HG02798 (cell line): ENCODE measurements around the gene HECW1.
"Not testable (repeated sequence)": the region's sequence is repeated elsewhere in the genome, so short reads cannot be mapped to it uniquely, and the experiment has no call there.

Source experiments
- ATAC-seq: cut with Tn5 transposase; IDR thresholded peaks from one replicate; pipeline ENCODE4 v1.9.1; 2021; ENCODE audit warnings: mild to moderate bottlenecking; ENCODE audit not compliant: unreplicated experiment, poor library complexity

Gene HECW1

DNA sequence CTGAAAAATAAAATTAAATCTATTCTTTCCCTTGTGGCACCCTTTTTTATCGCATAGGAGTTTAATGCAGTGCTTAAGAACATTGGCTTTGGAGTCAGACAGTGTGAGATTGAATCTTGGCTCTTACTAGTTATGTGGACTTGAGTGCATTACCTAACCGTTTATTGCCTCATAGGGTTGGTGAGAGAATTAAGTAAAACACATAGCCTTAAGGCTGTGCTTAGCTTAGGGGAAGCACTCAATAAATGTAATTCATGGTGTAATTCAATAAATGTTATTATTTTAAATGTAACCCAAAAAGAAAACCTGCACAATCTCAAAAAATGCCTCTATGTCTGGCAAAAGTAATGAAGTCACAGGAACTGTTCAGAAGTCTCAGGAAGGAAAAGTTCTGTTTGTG, 473.1 kb downstream of the HECW1 start:
- ATAC-seq: no peak

DNA sequence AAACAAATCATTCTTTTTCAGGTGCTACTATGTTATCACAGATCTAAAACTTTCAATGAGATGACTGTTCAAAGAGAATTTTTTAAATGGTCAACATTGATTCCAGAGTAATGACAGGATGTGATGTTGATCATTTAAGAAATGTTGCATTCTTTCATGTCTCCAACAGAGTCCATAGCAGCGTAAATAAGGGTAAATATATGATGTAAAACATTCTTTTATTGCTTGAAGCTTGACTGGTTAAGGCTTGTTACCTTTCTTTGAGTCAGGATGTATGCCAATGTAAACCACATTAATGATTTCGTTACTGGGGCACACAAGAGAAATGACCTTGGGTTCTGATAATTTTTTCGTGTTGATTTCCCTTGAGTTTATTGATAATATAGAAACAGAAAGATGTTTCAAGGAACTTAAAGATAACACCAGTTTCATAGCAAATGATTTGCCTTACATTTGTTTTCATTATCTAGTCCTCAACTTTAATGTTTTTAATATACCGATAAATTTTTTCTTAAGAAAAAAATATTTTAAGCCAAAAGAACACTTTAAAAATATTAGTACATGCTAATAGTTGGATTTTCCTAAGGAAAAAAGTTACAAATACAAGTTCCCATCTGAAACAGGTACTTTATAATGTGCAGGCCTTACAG, 473.9 kb downstream of the HECW1 start:
- no peak for ATAC-seq

DNA sequence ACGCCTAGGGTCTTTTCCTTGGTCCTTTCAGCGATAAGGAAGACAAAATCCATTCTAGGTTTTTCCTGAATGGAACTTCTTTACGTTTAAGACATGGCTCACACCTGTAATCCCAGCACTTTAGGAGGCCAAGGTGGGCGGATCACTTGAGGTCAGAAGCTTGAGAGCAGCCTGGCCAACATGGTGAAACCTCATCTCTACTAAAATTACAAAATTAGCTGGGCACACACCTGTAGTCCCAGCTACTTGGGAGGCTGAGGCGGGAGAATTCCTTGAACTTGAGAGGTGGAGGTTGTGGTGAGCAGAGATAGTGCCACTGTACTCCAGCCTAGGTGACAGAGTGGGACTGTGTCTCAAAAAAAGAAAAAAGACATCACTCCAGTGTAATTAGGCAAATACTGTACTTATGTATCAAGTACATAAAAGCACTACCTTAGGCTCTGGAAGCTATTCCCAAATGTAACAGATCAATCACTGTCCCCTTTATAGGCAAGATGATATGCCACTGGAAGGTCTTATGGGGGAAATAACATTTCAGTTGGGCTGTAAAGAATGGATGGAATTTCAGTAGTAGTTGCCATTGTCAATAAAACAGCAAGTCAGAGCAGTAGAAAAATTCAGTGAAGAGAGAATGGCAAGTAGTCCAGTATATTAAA, 476.2 kb downstream of the HECW1 start:
- no peak for ATAC-seq

DNA sequence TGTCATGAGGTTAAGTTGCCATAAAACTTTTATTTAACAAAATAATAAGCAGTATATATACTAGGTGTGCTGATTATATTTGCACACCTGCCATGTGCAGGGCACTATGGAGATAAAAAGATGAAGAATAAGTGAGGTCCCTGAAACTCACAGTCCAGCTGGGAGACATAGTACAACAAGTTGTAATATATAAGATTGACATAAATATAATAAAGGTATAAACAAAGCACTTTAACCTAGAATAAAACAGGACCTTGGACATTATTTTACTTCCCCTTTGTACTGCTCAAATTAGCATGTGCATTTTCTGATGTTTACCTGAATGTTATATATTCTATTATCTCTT, 476.7 kb downstream of the HECW1 start:
- no peak for ATAC-seq

DNA sequence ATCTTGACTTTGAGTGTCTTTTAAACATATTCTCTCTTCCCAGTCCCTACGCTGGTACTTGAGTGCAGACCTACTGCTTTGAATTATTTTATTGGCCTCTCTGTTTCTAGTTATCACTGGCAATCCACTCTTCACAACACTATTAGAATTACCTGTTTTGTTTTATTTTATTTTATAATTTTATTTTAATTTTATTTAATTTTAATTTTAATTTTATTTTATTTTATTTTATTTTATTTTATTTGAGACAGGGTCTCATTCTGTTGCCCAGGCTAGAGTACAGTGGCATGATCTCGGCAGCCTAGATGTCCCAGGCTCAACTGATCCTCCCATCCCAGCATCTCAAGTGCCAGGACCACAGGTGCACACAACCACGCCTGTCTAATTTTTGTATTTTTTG, 477.3 kb downstream of the HECW1 start:
- no peak for ATAC-seq

DNA sequence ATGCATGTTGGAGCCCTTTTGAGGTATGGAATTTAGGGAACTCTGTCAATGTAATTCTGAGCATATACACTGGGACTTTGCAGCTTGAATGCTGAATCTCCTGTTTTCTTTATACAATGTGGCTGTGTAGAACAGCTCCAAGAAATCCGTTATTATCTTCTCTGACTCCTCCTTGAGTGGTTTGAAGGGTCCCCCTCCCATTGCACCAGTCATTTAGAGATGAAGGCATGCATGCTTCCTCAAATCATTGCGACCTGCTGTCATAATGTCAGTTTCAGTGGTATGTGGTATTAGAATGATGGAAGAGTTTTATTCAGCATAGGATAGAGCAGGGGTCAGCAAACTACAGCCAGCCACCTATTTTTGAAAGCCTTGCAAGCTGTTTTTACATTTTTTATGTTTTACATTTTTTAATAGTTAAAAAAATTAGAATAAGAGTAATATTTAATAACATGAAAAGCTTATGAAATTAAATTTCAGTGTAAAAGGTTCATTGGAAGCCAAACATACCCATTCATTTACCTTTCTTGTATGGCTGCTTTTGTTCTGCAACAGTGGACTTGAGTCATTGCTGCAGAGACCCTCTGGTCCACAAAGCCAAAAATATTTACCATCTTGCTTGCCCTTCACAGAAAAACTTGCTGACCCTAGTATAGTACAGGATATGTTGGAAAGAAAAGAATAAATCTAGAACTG, 478.6 kb downstream of the HECW1 start:
- peak; percentile 70 for ATAC-seq

DNA sequence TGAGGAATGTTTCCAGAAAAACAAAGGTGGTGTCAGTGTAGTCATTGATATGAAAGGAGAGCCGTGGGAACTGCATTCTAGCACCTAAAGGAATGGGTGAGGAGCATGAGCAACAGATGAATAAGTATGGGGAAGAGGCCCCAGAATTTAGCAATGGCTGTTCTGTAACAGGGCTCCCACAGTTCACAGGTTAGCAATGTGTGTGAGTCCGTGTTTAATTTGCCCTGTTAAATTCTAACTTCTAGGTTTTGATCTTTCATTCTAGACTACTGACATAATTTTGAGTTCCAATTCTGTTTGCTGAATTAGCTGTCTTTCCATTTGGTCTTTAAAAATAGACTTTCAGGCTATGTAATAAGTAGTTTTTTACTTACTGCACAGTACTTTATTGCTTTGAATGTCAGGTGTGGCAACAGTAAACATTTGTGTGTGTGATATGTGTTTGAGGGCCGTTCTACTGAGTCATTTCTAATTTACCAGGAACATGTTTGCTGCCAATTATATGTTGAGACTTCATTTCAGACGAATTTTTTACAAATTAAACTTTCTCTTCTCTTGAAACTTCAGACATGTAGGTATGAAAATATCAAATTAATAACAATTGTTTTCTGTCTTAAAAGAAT, 479.2 kb downstream of the HECW1 start:
- peak; percentile 30 for ATAC-seq

DNA sequence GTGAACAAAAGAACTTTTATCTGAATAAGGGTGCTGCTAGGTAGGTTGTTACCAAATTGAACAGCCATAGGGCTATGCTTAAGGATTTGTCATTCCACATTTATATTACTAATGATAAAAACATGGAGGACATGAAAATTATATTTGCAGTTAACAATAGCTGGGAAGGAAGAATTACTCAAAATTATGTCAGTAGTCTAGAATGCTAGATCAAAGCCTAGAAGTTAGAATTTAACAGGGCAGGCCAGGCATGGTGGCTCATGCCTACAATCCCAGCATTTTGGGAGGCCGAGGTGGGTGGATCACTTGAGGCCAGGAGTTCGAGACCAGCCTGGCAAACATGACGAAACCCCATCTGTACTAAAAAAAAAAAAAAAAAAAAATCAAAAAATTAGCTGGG, 479.9 kb downstream of the HECW1 start:
- no peak for ATAC-seq

DNA sequence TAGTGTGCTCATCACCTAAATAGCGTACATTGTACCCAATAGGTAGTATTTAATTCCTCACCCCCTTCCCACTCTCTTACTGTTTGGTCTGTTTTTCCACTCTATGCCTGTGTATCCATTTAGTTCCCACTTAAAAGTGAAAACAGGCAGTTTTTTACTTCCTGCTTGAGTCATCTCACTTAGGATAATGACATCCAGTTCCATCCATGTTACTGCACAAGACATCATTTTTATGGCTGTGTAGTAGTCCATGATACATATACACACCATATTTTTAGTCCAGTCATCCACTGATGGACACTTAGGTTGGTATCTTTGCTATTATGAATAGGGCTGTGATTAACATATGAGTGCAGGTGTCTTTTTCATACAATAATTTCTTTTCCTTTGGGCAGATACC, 480.6 kb downstream of the HECW1 start:
- ATAC-seq: no peak

DNA sequence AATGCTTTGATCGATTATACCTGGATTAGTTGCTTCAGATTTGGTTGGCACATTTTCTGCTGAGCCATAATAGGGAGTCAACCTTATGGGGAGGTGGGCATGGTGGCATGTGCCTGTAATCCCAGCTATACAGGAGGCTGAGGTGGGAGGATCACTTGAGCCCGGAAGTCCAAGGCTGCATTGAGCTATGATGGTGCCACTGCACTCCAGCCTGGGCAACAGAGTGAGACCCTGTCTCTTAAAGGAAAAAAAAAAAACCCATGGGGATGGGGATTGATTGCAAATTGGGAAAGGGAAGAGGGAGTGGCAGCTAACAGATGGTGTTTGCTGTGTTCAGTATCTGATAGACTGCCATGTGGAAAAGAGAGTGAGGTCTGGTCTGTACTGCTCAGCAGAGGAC, 481.6 kb downstream of the HECW1 start:
- ATAC-seq: no peak

DNA sequence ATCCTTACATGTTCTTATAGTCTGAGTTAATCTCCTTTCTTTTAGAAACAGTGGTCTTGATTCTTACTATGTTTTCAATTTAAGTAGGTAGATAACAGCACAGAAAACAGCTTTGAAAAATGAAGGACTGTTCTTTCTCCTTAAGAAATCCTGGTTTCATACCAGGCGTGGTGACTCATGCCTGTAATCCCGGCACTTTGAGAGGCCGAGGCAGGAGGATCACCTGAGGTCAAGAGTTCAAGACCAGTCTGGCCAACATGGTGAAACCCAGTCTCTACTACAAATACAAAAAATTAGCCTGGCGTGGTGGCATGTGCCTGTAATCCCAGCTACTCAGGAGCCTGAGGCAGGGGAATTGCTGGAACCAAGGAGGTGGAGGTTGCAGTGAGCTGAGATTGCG, 484.0 kb downstream of the HECW1 start:
- not testable (repeated sequence) for ATAC-seq

DNA sequence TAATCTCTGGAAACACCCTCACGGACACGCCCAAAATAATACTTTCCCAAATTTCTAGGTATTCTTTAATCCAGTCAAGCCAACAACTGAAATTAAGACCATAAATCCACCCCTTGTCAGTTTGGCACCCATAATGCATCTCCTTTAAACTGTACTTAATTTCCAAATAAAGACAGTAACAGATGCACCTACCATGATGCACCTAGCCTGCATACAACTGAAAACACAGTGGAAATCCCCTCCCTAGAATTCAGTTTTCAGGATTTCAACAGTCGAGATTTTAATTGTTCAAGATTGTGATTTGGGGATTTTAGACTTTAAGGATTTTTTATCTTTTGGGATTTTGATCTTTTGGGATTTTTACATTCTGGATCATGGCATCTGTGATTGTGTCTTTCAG, 487.6 kb downstream of the HECW1 start:
- ATAC-seq: no peak

DNA sequence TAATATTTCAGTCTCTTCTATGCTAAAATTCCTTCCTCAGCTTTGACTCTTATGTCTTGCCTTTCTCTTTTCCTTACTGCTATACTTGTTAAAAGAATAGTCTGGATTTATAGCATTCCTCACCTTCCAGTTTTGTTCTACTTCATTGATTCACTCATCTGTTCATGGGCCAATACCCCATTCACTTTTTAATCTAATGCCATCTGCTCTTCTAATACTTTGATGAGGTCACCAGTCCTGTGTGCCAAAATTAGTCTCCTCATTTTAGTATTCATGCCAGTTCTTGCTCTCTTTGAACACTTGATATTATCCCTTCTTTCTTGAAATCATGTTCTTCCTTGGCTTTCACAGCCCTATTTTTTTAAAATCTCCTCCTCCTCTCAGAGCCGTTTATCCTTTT, 489.8 kb downstream of the HECW1 start:
- ATAC-seq: no peak

DNA sequence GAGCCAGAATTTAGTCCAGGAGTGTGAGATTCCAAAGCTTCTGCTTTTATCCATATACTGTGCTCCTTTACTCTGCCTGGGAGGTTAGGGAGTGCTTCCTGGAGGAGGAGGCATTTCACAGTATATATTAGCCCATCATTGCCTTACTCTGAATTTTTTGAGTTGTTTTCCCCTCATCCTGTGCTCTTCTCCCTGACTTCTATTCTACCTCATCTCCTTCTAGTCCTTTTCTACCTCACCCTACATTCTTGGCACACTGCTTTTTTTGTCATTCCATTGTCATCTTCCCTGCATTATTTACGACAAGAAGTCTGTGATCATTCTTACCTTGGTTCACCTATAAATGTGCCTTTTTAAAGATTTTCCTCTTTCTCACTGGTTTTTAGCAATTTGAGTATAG, 491.8 kb downstream of the HECW1 start:
- ATAC-seq: no peak

DNA sequence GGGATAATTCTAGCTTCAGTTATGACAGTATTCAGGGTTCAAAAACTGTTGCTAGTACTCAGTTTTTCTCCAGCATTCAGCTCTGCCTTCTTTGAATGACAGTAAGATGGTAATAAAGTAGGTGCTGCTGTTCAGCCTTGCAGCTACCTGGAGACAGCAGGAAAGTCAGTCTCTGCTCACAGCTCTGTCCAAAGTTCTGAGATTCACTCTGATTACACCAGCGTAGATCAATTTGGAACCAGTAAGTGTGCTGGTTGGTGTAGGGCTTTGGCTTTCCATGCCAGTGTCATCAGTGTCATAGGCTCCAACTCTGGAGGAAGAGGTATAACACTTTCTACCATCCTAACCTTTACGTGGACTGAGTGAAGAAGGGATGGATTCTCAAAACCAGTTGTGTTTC, 496.6 kb downstream of the HECW1 start:
- ATAC-seq: no peak

DNA sequence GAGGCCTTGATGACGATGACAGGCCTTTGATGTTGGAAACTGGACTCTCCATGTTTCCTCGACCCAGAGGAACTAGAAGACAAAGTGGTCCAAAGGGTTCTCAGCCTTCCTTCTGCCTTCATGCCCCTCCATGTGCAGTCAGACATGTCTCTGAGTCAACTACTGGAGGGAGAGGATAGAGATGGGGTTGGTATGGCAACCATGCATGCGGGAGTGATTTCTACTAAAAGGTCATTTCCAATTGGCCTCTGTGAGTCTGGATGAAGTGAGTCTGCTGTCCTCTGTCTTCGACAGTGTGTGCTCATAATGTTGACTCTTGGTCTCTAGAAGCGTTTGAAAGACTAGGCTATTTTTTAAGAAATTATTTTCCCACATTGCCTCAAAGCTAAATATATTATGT, 499.7 kb downstream of the HECW1 start:
- ATAC-seq: no peak

DNA sequence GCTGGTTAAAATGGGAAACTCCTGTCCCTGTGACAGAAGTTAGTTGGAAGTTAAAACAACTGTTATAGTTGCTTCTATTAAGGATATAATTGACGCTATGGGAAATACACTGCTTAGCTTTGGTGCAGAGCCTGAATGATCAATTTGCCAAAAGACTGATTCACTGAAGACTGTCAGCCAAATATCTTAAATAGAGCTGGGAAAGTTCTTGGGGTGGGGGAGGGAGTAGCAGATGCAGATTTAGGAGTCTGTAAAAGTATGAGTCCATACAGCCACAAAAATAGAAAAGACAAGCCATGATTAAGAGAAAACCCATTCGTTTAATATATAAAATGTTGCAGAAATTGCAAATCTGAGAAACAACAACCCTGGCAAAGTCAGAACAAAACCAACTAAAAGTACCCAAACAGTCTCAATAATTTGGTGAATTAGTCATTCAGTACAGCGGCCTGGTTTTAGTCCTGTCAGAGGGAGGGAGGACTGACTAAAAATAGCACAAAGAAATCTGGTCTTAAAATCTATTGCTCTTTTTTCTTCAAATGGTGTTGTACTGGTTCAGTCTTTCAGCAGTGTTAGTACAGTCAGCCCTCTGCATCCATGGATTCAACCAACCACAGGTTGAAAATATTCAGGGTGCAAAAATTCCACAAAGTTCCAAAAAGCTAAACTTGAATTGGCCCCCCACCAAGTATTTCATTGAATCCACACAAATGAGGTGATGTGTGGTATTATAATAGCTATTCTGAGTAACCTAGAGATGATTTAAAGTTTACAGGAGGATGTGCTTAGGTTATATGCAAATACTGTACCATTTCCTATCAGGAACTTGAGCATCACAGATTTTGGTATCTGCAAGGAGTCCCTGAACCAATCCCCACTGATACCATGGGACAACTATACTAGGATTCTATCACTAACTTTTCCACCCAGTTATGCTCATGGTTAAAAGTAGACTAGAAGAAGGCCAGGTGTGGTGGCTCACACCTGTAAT, 500.4 kb downstream of the HECW1 start:
- ATAC-seq: peak; percentile 57
